NCI-H526 (cell line): ENCODE measurements around the gene MAPKAP1.

Experiments used
- DNase-seq, 2 experiments: peaks; one replicate each; lab custom pipeline; 2025; lab: John Stamatoyannopoulos, UW

Gene MAPKAP1

DNA sequence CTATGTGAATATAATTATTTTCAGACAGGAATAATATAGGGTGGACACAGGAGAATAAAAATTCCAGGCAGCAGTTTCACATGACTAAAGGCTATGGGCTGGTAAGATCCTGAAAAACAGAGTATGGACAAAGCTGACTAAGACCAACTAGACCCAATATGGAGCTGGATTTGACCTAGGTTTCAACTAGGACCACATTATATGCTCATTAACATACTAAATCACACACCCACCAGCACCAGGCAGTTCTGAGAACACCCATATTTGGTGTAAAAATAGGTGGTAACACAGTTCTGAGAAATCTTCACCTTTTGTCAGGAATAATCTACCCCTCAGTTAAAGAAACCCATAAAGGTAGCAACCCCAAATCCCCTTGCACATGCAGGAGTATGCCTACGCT lies 64.7 kb downstream of the MAPKAP1 start:
- no peak for DNase-seq

DNA sequence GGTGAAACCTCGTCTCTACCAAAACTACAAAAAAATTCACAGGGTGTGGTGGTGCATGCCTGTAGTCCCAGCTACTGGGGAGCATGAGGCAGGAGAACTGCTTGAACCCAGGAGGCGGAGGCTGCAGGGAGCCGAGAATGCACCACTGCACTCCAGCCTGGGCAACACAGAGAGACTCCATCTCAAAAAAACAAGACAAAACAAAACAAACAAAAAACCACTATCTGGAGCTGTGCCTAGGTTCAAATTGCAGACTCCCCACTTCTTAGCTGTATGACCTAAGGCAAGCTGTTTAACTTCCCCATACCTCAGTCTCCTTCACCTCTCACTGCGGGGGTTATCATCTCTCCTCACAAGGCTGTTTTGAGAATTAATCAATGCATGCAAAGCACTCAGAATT lies 68.0 kb downstream of the MAPKAP1 start:
- DNase-seq = no peak

DNA sequence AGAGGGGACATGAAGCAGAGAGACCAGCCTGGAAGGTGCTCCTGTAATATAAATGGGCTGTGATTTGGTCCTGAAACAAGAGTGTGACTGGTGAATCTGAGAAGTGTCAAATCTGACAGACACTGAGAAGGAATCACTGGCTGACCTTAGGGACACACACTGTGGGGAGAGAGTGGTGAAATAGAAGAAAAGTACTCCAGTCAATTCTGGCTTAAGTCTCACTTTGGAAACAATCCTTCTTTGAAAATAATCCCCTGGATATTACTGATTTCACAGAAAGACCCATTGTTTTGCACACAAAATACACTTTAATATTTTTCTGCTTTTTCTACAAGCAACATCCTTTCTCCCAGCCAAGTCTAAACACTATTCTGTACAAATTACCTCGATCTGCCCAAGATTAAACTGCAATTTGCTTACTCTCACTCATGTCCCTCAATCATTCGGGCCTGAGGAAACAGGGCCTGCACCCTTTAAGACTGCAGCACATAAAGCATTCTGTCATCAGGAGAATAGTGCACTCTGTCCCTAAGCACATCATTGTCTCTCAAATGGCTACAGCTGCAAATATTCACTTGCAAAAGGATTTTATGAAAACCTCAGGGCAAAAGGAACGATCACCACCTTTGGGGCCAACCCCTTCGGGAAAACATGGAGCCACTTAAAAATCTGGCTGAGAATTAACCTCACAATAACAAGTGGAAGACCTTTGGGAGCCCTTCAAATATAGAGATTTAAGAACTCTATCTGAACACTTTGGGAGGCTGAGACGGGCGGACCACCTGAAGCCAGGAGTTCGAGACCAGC lies 68.6 kb downstream of the MAPKAP1 start:
- no peak for DNase-seq

DNA sequence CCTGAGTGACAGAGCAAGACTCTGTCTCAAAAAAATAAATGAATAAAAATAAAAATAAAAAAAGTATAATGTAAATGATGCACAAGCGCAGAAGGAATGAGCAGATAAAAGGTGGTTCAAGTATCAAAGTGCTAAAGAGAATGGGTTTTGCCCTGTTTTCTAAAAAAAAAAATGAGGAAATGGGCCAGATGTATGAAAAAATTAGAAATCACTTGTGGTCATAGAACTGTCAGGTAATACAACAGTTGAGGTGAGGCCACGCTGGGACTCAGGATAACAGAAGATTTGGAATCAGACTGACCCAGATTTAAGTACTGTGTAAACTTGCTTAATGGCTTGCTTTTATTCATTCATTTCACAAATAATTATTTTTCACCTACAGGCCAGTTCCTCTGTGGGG lies 69.8 kb downstream of the MAPKAP1 start:
- no peak for DNase-seq

DNA sequence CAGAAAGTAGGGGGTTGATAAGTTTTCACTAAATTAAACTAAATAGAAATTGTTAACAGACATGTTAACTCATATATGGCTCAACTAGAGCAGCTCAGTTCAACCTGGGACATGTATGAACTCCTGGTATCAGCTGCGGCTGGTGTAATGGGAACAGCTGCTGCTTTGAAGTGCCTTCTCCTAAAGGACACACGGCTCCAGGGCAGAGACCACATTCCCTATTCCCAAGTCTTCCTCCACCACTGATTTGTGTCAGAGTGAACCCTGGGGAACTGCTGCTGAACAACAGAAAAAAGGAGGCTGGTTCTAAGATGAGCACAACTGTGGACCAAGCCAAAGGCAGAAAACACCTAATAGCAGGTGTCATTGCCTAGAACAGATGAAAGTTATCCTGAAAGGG lies 71.1 kb downstream of the MAPKAP1 start:
- DNase-seq = peak in 1 of 2 experiments; percentile 23

DNA sequence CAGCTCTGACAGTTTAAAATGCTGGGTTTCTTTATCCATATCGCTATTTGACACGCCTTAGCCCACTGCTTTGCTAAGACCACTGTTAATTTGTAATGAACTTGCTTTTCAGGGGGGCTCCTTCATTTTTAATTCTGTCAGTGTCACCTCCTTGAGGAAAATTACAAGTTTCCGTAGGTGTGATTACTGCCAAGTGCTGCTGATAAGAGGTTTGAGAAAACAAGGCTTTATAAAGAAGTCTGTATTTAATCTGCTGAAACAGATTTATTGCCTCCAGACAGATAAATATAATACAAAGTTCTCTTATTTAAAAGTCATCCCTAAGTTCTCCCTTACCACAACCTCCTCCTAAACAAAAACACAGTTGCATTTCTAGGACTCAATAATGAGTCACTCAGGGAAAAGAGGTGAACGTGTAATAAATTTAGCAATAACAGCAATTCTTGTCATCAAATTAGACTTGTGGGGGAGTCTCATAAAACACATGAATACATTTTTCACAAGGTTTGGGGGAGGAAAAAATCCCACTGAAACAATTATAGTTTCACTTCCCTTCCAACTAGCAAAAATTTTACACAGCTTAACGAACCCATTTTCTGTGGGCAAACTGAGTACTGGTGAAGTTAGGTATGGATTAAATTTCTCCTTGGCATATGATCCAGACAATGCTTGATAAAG lies 72.8 kb downstream of the MAPKAP1 start:
- DNase-seq = no peak

DNA sequence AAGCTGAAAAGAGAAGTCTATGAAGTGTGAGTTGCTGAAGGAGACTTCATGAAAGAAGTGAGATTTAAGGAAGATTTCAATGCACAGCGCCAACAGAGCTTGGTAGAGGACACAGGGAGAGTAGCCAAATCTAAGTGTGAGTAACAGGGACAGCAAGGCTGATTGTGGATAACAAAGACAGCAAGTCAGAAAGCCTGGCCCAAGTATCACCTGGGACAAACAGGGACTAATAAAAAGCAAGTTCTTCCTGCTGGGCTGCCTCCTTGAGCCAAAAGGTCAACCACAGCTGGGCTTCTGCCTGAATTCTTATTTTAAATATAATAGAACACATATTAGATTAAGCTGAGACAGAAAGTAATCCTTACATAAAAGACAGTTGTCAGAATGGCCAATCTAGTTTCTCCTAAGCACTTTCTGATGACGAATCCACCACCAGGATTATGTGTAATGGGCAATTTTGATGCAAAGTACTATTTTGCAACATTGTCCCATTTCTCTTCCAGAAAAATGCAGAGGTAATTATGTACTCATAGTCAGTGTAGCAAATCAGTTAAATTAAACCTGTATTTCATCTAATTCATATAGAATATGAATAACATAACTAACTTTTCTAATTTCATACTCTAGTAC lies 73.8 kb downstream of the MAPKAP1 start:
- DNase-seq = no peak

DNA sequence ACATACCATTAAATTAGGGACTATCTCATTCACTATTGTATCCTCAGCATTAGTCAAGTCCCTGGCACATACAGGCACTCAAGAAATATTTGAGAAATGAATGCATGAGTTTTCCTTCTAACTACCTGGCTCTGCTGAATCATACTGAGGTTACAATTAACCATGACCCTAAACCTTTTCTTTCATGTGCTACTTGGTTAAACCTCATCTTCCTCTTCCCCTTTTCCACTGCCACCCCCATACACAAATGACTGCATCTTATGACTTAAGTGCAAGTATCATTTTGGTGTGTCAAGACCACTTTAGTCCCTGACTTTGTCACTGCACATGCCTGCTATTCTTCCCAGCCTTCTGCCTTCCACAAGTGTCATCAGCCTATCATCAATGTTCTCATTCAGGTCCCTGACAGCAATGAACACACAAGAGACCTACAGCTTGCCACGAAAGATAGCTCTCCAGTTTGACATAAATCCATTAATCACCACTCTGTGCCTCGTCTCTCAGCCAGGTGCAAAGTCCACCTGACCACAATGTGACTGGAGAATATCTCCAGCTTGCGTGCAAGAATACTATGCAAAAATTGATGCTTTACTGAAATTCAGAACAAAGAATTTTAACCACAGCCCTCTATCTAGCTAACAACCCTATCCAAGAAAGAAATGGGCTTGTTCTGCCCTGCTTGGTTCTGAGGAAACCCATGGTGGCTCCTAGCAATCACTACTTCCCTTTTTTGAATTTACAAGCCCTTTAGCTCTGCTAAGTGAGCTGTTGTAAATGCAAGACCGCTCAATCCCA lies 74.5 kb downstream of the MAPKAP1 start:
- peak; percentile 58 to 71 for DNase-seq

DNA sequence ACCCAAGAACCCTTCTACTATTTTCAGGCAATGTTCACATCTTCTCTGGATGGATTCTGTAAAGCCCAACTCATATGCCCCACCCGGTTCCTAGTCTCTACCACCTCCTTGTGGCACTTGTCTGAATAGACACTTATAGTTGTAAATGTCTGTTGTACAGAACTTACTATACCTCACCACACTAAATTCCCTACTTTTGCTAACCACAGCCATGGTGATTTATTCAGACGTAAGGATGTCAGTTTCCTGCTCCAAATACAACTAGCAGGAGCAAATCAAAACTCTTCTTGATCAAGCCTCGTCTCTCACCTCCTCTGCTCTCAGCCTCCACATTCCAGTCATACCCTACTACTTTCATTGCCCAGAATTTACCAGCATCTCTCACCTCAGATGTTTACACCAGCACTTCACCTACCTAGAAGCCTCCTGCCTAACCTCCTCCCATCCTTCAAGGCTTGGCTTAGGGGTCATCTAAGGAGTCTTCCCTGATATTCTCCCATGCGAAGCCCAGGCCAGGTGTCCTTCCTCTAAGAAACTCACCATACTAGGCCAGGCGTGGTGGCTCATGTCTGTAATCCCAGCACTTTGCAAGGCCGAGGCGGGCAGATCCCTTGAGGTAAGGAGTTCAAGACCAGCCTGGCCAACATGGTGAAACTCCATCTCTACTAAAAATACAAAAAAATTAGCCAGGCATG lies 75.5 kb downstream of the MAPKAP1 start:
- peak; percentile 11 to 66 for DNase-seq

DNA sequence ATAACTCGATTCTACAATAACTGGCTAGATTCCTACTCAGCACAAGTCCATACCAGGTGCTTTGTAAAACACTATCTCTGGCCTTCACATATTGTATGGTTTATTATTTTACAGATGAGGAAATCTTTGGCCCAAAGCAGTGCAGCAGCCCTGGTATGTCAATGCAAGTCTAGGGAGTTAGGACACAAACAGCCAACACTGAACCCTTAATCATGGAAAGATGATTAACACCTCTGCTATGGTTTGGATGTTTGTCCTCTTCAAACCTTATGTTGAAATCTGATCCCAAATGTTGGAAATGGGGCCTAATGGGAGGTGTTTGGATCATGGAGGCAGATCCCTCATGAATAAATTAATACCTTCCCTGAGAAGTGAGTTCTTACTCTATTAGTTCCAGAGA lies 76.6 kb downstream of the MAPKAP1 start:
- DNase-seq = no peak

DNA sequence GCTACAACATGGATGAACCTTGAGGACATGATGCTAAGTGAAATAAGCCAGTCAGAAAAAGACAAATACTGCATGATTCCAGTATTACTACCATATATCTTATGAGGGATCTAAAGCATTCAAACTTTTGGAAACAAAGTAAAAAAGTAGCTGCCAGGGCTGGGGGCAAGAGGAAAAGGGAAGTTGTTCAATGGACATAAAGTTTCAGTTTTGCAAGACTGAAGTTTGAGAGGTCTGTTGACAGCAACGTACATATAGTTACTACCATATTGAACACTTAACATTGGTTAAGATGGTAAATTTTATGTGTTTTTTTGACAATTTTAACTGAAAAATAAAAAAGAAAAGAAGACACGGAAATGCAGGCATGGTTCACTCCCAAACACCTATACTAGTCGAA lies 77.6 kb downstream of the MAPKAP1 start:
- DNase-seq = no peak

DNA sequence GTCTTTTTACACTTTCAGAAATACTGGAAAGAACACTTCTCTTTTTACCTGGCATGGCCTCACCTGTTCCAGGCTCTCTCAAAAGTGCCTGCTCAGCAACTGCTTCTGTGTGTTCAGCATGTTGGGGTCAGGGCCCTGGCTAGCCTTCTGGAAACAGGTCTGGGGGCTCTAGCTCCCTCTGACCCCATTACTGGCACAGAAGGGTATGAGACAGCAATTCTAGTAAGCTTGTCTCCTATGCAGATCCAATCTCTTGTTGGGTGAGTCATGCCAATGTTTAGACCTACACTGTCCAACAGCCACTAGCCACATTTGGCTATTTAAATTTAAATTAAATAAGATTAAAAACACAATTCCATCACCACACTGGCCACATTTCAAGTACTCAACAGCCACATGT lies 80.8 kb downstream of the MAPKAP1 start:
- no peak for DNase-seq

DNA sequence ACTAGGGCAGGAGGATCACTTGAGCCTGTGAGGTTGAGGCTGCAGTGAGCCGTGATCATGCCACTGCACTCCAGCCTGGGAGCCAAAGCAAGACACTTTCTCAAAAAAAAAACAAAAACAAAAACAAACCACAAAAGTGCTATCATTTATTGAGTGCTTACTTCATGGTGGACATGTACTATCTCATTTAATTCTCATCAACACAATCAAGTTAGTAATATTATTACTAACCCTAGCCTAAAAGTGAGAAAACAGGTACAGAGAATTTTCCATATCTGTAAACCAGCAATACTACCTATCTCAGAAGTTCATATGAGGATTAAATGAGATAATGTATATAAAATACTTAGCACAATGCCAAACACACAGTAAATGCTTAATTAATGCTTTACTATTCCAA lies 85.8 kb downstream of the MAPKAP1 start:
- DNase-seq = no peak

DNA sequence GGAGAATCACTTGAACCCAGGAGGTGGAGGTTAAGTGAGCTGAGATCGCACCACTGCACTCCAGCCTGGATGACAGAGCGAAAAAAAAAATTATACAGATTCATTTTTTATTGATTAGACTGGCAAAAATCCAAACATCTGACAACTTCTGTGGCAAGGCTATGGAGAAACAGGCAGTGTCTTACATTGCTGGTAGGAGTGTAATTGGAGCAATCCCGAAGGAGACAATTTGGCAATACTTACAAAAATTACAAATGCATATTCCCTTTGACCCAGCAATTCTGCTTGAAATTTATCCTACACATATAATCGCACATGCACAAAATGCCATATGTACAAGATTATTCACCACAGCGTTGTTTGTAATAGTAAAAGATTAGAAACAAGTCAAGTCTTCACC lies 86.8 kb downstream of the MAPKAP1 start:
- DNase-seq = no peak

DNA sequence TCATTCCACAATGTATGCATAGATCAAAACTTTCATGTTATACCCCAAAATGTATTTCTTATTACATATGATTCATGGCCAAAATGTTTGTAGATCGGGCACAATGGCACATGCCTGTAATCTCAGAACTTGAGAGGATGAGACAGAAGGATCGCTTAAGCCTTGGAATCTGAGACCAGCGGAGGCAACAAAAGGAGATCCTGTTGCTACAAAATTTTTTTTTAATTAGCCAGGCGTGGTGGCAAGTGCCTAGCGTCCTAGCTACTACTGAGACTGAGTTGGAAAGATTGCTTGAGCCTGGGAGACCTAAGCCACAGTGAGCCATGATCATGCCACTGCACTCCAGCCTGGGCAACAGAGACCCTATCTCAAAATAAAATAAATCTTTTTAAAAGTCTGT lies 89.9 kb downstream of the MAPKAP1 start:
- DNase-seq = no peak

DNA sequence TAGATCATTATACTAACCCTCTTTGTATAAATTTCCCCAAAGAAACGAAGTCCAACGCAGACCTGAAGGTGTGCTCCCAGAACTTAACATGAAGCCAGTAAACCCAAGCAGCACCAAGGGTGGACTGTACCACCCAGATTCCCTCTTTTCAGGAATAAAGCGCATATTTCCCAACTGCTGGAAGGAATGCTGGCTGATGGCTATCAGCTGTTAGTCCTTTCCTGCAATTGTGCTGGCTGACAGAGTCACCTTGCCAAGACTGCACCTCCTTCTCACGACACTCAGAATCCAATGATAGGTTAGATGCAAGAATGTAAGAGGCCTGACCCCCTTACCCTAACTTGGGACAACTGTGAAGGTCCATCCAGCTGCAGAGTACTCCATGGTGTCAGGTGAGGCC lies 93.9 kb downstream of the MAPKAP1 start:
- no peak for DNase-seq

DNA sequence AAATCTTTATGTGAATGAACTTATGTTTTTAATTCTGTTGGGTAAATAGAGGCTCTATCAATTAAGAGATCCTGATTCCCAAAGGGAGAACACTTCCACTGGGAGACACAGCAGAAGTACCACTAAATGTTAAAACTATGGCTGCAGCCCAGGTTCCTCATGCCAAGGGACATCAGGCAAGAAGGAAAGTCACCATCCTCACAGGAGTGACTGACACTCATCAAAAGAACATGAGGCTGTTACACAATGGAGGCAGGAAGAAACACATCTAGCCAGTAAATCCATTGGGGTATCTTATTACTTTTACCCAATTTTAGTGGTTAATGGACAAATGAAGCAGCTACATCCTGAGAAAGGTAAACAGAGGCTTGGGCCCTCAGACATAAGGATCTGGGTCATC lies 94.4 kb downstream of the MAPKAP1 start:
- DNase-seq = no peak

DNA sequence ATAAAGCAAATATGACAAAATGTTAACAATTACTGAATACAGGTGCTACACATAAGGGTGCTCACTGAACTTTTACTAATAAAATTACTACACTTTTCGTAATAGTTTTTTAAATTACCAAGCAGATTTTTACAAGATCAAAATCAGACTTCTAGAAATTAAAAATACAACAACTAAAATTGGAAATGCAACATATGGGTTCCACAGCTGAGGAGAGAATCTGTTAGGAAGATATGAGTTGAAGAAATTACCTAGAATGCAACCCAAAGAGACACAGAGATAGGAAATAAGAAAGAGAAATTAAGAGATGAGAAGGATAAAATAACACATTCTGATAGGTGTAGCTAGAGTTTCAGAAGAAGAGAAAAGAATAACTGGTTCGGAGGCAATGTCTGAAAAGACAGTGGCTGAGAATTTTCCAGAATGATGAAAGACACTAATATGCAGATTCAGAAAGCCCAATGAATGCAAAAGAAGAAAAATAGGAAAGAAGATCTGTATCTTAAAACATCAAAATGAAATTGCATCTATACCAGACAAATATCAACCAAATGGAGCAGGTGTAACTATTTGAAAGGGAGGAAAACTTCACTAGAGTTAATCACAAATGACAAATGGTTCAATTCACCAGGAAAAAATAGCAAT lies 95.8 kb downstream of the MAPKAP1 start:
- DNase-seq = no peak

DNA sequence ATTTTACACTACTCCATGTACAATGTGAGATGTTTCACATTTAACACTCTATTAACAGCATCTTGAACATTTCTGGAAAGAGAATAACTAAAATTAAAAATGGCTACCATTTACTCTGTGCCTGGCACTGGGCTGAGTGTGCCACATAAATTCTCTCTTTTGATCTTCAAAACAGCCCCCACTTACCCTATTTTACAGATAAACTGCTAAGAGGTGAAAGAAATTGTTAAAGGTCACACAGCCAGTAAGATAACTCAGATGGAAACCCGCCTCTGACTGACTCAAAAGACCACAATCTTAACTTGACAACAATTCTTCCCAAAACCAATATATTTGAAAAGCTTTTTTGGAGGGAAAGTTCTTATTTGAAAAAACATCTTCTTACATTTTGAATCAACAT lies 97.3 kb downstream of the MAPKAP1 start:
- DNase-seq = no peak

DNA sequence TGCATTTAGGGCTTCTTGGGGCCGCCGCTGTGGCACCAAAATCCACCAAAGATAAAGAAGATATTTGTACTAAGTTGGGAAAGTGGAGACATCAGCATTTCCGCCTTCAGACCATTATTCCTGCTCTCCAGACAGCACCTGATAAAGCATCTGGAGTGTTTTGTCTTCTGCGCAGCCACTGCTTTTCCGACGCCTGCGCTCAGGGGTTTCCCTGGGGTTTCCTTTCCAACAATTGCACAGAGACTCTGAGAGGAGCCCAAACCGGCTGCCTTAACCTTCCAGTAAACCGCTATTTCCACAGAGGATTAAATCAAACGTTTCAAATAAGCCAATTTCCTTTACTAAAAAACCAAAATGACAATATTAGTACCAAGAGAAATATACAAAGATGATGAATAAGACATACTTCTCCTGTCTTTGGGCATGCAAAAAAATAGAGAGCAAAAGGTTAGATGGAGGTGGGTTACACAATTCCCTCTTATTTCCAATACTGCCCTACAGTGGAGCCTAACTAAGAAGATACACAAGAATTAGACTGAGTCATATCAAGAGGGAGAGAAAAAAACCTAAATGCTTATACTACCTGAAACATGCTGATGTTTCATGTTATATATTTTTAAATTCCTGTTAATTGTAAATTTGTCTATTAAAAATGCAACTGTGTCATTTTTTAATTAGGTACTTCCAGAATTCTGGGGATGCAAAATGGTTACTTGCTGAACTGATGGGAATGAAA lies 98.4 kb downstream of the MAPKAP1 start:
- DNase-seq = no peak

DNA sequence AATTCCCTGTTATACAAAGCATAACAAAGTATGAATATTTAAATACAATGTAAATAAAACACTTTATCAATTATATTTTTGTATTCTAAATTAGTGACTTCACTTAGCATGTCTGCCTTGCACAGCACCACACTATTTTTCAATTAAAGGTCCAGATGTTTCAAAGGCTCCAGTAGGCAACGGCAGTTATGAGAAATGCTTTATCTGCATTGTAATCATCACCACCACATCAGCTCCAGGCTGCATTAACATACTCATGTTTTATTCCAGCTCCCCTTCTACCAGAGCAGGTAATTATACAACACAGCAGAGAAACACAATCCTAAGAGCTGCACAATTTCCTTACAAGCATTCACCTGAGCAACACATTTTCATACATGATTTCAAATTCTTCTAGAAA lies 102.8 kb downstream of the MAPKAP1 start:
- DNase-seq = peak in 1 of 2 experiments; percentile 48
